ENCODE measurements around the gene RAB3D.

RAB3D gene

DNA sequence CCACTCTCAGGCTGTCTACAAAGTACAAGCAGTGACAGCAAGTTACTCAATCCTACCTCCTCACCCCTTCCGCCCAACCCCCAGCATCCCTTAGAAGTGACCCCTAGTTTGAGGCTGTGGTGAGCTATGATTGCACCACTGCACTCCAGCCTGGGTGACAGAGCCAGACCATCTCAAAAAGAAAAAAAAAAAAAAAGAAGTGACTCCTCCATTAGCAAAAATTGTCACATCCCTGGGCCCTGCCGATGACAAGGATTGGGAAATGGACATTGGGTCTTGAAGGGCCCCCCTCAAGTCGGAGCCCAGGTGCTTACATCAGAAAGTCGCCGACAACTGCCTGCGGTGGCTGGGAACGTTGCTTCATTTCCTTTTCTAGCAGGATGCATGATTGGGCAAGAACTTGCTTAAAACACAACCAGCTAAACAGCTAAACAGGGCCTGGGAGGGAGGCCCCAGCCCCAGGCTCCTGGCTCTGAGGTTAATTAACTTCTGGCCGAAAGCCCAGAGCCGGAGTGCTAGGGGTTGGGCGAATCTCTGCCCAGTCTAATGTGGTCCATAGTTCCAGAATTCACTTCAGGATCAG, 15.3 kb downstream of the RAB3D start:
- H3K4me3 ChIP-seq (ENCODE audit: low read depth, low read length): no peak overlapping the region
- H3K9ac ChIP-seq (ENCODE audit: low read length): no peak overlapping the region
- H2AFZ ChIP-seq (ENCODE audit: insufficient read depth, low read length, poor library complexity): no peak overlapping the region
- H3K4me2 ChIP-seq (ENCODE audit: low read length): no peak overlapping the region
- no peaks in the 10 kb centered on the region for H3K27me3 ChIP-seq (ENCODE audit: insufficient read depth, low read length)
- WGBS (ENCODE audit: extremely low coverage, insufficient coverage, insufficient read length): no CpG with 5 or more reads among the region's 10 CpGs
- no peak overlapping the region for H3K14ac ChIP-seq (ENCODE audit: low read length)
- H3K4ac ChIP-seq (ENCODE audit: low read depth, low read length): no peak overlapping the region
- no peak overlapping the region for H2BK5ac ChIP-seq (ENCODE audit: low read depth, low read length, poor library complexity)
- H4K8ac ChIP-seq (ENCODE audit: low read depth, low read length): no peak overlapping the region
- peaks cover 0 to 10% of the 10 kb centered on the region in 2 experiments for H3K4me1 ChIP-seq (ENCODE audit: control insufficient read depth in 1 of 2, insufficient read depth in 2 of 2, low read length in 2 of 2)
- H2BK12ac ChIP-seq (ENCODE audit: low read length): no peak overlapping the region
- no peak overlapping the region for H3K18ac ChIP-seq (ENCODE audit: low read length)
- H2AK5ac ChIP-seq (ENCODE audit: low read length): no peak overlapping the region
- peaks cover 0 to 3% of the 10 kb centered on the region in 2 experiments for H3K36me3 ChIP-seq (ENCODE audit: control insufficient read depth in 1 of 2, insufficient read depth in 2 of 2, low read length in 2 of 2)
- no peak overlapping the region for H2BK120ac ChIP-seq (ENCODE audit: insufficient read depth, low read length, poor library complexity)
- H4K12ac ChIP-seq (ENCODE audit: low read depth, low read length): no peak overlapping the region
- no peak overlapping the region for H3K27ac ChIP-seq (ENCODE audit: low read depth, low read length)
- no peak overlapping the region for H4K91ac ChIP-seq (ENCODE audit: low read depth, low read length)
- H3K9me3 ChIP-seq (ENCODE audit: insufficient read depth, low read depth, low read length): peaks cover 1% of the 10 kb centered on the region
- no peak overlapping the region for H3K23ac ChIP-seq (ENCODE audit: low read length)
- DNase-seq: peak; percentile 82 to 83
- no peaks in the 10 kb centered on the region for H3K79me2 ChIP-seq (ENCODE audit: control insufficient read depth, insufficient read depth, low read length, poor library complexity)
- H3K79me1 ChIP-seq (ENCODE audit: low read length): no peaks in the 10 kb centered on the region

DNA sequence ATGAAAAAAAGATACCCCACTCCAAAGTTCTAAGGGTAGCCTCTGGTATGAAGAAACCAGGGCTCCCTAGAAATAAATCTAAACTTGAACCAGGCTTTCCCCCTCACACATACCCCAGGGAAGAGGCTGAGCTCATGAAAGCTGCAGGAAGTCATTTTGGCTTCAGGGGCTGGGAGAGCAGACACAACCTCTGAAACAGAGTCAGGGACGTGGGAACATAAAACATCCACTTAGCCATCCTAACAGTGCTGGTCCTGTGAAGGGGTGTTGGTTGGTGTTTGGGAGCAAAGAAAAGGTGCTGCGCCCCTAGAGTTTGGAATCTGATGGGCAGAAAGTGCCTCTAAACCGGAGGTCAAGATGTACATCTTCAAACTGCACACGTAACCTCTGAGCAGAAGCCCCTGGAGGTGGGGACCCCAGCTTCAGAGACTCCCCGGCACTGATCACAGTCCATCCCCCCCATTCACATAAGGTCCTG, 15.8 kb downstream of the RAB3D start:
- no peak overlapping the region for H4K8ac ChIP-seq (ENCODE audit: low read depth, low read length)
- H3K27ac ChIP-seq (ENCODE audit: low read depth, low read length): no peak overlapping the region
- H2BK120ac ChIP-seq (ENCODE audit: insufficient read depth, low read length, poor library complexity): no peak overlapping the region

DNA sequence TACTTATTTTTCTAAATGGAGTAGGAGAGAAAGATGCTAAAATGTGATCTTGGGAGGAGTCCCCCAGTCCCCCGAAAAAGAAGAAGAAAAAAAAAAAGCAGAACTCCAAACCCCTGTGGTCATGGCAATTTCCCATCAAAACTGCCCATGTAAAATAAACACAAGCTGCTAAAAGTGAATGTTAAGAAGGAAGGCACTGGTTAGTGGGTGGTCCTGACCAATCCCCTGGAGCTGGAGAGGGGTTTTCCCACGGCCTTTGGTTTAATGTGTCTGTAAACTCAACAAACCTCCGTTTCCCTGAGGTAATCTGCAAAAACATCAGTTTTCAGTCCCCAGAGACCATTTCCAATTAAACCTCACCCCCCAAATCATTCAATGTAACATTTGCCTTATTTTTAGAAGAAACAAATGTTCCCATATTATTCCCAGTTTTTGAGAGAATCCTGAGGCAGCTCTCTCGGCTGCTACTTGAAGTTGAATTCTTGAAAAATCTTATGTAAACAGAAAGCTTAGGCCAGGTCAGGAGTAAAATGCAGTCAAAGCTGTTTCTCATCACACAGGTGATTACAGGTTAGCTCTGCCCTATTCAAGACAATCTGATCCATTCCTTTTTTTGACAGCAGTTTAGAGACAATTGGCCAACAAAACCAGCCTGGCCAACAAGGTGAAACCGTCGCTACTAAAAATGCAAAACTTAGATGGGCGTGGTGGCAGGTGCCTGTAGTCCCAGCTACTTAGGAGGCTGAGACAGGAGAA, 17.0 kb downstream of the RAB3D start:
- Histone ChIP-seq H3K4me2 (ENCODE audit: low read length) (no peak overlapping the region), H3K27me3 (ENCODE audit: insufficient read depth, low read length) (no peaks in the 10 kb centered on the region), H3K4me3 (ENCODE audit: low read depth, low read length) (no peak overlapping the region), H3K79me2 (ENCODE audit: control insufficient read depth, insufficient read depth, low read length, poor library complexity) (no peaks in the 10 kb centered on the region), H3K4me1 (ENCODE audit: control insufficient read depth in 1 of 2, insufficient read depth in 2 of 2, low read length in 2 of 2) (peaks cover 0 to 10% of the 10 kb centered on the region in 2 experiments), H4K12ac (ENCODE audit: low read depth, low read length) (no peak overlapping the region), H3K27ac (ENCODE audit: low read depth, low read length) (no peak overlapping the region), H3K14ac (ENCODE audit: low read length) (no peak overlapping the region), H2AFZ (ENCODE audit: insufficient read depth, low read length, poor library complexity) (no peak overlapping the region), H3K9ac (ENCODE audit: low read length) (no peak overlapping the region), H4K8ac (ENCODE audit: low read depth, low read length) (no peak overlapping the region), H2BK5ac (ENCODE audit: low read depth, low read length, poor library complexity) (no peak overlapping the region), H2AK5ac (ENCODE audit: low read length) (no peak overlapping the region), H4K91ac (ENCODE audit: low read depth, low read length) (no peak overlapping the region), H3K23ac (ENCODE audit: low read length) (no peak overlapping the region), H3K18ac (ENCODE audit: low read length) (no peak overlapping the region), H3K79me1 (ENCODE audit: low read length) (no peaks in the 10 kb centered on the region), H3K4ac (ENCODE audit: low read depth, low read length) (no peak overlapping the region), H3K36me3 (ENCODE audit: control insufficient read depth in 1 of 2, insufficient read depth in 2 of 2, low read length in 2 of 2) (peaks cover 0 to 3% of the 10 kb centered on the region in 2 experiments), H2BK12ac (ENCODE audit: low read length) (no peak overlapping the region), H3K9me3 (ENCODE audit: insufficient read depth, low read depth, low read length) (peaks cover 1% of the 10 kb centered on the region), H2BK120ac (ENCODE audit: insufficient read depth, low read length, poor library complexity) (no peak overlapping the region)
- WGBS (ENCODE audit: extremely low coverage, insufficient coverage, insufficient read length): no CpG with 5 or more reads among the region's 7 CpGs
- DNase-seq: no peak

More for the DNA sequence above, 15.8 kb downstream of the RAB3D start:
- no peaks in the 10 kb centered on the region for H3K27me3 ChIP-seq (ENCODE audit: insufficient read depth, low read length)
- no peak overlapping the region for H2BK5ac ChIP-seq (ENCODE audit: low read depth, low read length, poor library complexity)
- H3K4me2 ChIP-seq (ENCODE audit: low read length): no peak overlapping the region
- H3K23ac ChIP-seq (ENCODE audit: low read length): no peak overlapping the region
- H3K18ac ChIP-seq (ENCODE audit: low read length): no peak overlapping the region
- H3K36me3 ChIP-seq (ENCODE audit: control insufficient read depth in 1 of 2, insufficient read depth in 2 of 2, low read length in 2 of 2): peaks cover 0 to 3% of the 10 kb centered on the region in 2 experiments
- H3K79me1 ChIP-seq (ENCODE audit: low read length): no peaks in the 10 kb centered on the region
- H4K12ac ChIP-seq (ENCODE audit: low read depth, low read length): no peak overlapping the region
- H3K14ac ChIP-seq (ENCODE audit: low read length): no peak overlapping the region
- no peak overlapping the region for H2AK5ac ChIP-seq (ENCODE audit: low read length)
- DNase-seq: no peak
- no peak overlapping the region for H3K9ac ChIP-seq (ENCODE audit: low read length)
- H3K4me1 ChIP-seq (ENCODE audit: control insufficient read depth in 1 of 2, insufficient read depth in 2 of 2, low read length in 2 of 2): peaks cover 0 to 10% of the 10 kb centered on the region in 2 experiments
- no peak overlapping the region for H4K91ac ChIP-seq (ENCODE audit: low read depth, low read length)
- no peak overlapping the region for H2BK12ac ChIP-seq (ENCODE audit: low read length)
- no peak overlapping the region for H3K4me3 ChIP-seq (ENCODE audit: low read depth, low read length)
- peaks cover 1% of the 10 kb centered on the region for H3K9me3 ChIP-seq (ENCODE audit: insufficient read depth, low read depth, low read length)
- no peaks in the 10 kb centered on the region for H3K79me2 ChIP-seq (ENCODE audit: control insufficient read depth, insufficient read depth, low read length, poor library complexity)
- no peak overlapping the region for H3K4ac ChIP-seq (ENCODE audit: low read depth, low read length)
- no CpG with 5 or more reads among the region's 5 CpGs for WGBS (ENCODE audit: extremely low coverage, insufficient coverage, insufficient read length)
- H2AFZ ChIP-seq (ENCODE audit: insufficient read depth, low read length, poor library complexity): no peak overlapping the region

DNA sequence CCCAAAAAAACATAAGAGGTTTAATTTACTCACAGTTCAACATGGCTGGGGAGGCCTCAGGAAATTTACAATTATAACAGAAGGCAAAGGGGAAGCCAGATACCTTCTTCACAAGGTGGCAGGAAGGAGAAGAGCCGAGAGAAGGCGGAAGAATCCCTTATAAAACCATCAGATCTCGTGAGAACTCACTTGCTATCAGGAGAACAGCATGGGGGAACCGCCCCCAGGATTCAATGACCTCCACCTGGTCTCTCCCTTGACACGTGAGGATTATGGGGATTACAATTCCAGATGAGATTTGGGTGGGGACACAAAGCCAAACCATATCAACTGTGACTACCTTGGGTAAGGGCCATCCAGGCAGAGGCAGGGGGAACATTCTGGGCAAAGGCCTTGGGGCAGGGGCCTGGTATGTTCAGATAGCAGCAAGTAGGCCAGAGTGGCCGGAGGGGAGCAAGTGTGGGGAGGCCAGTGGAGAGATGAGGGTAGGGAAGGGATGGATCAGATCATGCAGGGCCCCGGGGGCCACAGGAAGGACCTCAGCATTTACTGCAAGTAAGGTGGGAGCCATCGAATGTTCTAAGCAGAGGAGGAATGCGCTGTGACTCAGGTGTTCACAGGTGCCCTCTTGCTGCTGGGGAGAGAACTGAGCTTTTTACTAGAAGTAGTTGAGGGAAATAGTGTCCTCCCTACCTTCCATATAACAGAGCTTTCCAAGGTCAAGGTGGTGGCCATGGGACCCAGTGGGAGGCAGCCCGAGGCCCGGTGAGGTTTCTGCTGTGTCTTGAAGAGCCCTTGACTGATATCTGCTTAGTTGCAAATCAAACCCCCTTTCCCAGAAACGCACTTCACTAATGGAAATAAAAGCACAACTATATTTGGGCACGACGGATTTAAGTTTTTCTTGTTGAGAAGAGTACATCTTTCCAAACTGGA, 18.0 kb downstream of the RAB3D start:
- Histone ChIP-seq H2AK5ac (ENCODE audit: low read length) (no peak overlapping the region), H4K12ac (ENCODE audit: low read depth, low read length) (no peak overlapping the region), H4K8ac (ENCODE audit: low read depth, low read length) (no peak overlapping the region), H3K4me3 (ENCODE audit: low read depth, low read length) (no peak overlapping the region), H3K4ac (ENCODE audit: low read depth, low read length) (no peak overlapping the region), H2AFZ (ENCODE audit: insufficient read depth, low read length, poor library complexity) (no peak overlapping the region), H3K23ac (ENCODE audit: low read length) (no peak overlapping the region), H3K4me1 (ENCODE audit: control insufficient read depth in 1 of 2, insufficient read depth in 2 of 2, low read length in 2 of 2) (peaks cover 0 to 10% of the 10 kb centered on the region in 2 experiments), H3K4me2 (ENCODE audit: low read length) (no peak overlapping the region), H4K91ac (ENCODE audit: low read depth, low read length) (no peak overlapping the region), H3K9me3 (ENCODE audit: insufficient read depth, low read depth, low read length) (peaks cover 1% of the 10 kb centered on the region), H3K27me3 (ENCODE audit: insufficient read depth, low read length) (no peaks in the 10 kb centered on the region), H3K27ac (ENCODE audit: low read depth, low read length) (no peak overlapping the region), H2BK12ac (ENCODE audit: low read length) (no peak overlapping the region), H3K14ac (ENCODE audit: low read length) (no peak overlapping the region), H3K79me1 (ENCODE audit: low read length) (no peaks in the 10 kb centered on the region), H2BK5ac (ENCODE audit: low read depth, low read length, poor library complexity) (no peak overlapping the region), H2BK120ac (ENCODE audit: insufficient read depth, low read length, poor library complexity) (no peak overlapping the region), H3K18ac (ENCODE audit: low read length) (no peak overlapping the region), H3K79me2 (ENCODE audit: control insufficient read depth, insufficient read depth, low read length, poor library complexity) (no peaks in the 10 kb centered on the region), H3K9ac (ENCODE audit: low read length) (no peak overlapping the region), H3K36me3 (ENCODE audit: control insufficient read depth in 1 of 2, insufficient read depth in 2 of 2, low read length in 2 of 2) (peaks cover 0 to 2% of the 10 kb centered on the region in 2 experiments)
- DNase-seq: peak; percentile 35 to 63
- no CpG with 5 or more reads among the region's 14 CpGs for WGBS (ENCODE audit: extremely low coverage, insufficient coverage, insufficient read length)

Data from trophoblast cell (in vitro differentiated cells and primary cell).